SH-SY5Y (cell line): ENCODE measurements around the gene DDX51.

Experiments
- GATA2 ChIP-seq: IDR thresholded peaks from 2 replicates; pipeline ENCODE4 v1.6.1; 2011; ENCODE audit warnings: mild to moderate bottlenecking, low read depth, low read length
- GATA3 ChIP-seq: IDR thresholded peaks from 2 replicates; pipeline ENCODE4 v1.6.1; 2011; ENCODE audit warnings: low read depth, mild to moderate bottlenecking, low read length, moderate library complexity

DDX51 gene

GRCh38 chr12:132111654-132112304, 32.3 kb downstream of the DDX51 start:
- TF ChIP-seq GATA3 = no peak
- TF ChIP-seq GATA2 = no peak

GRCh38 chr12:132110677-132111076, 33.4 kb downstream of the DDX51 start:
- no peak for TF ChIP-seq GATA3
- no peak for TF ChIP-seq GATA2

GRCh38 chr12:132109741-132110140, 34.4 kb downstream of the DDX51 start:
- no peak for TF ChIP-seq GATA2

- no peak for TF ChIP-seq GATA3
- no peak for TF ChIP-seq GATA2
These were observed 35.8 kb downstream of the DDX51 start for GRCh38 chr12:132108211-132108832.

- no peak for TF ChIP-seq GATA2
- TF ChIP-seq GATA3 = no peak
These were observed 37.2 kb downstream of the DDX51 start for GRCh38 chr12:132106921-132107320.

- TF ChIP-seq GATA3 = no peak
- TF ChIP-seq GATA2 = no peak
These were observed 38.7 kb downstream of the DDX51 start for GRCh38 chr12:132105467-132105866.

- TF ChIP-seq GATA2 (no peak), GATA3 (no peak)
These were observed 40.4 kb downstream of the DDX51 start for GRCh38 chr12:132103542-132104308.

GRCh38 chr12:132102297-132102696, 41.8 kb downstream of the DDX51 start:
- TF ChIP-seq GATA3 (no peak), GATA2 (no peak)

- TF ChIP-seq GATA3 (no peak), GATA2 (no peak)
These were observed 43.6 kb downstream of the DDX51 start for GRCh38 chr12:132100306-132101065.

GRCh38 chr12:132099739-132100138, 44.4 kb downstream of the DDX51 start:
- TF ChIP-seq GATA3 = no peak
- TF ChIP-seq GATA2 = no peak

- TF ChIP-seq GATA2 = no peak
- no peak for TF ChIP-seq GATA3
These were observed 48.4 kb downstream of the DDX51 start for GRCh38 chr12:132095520-132096409.

GRCh38 chr12:132094269-132094891, 49.7 kb downstream of the DDX51 start:
- no peak for TF ChIP-seq GATA3
- TF ChIP-seq GATA2 = no peak

- TF ChIP-seq GATA2 = no peak
- no peak for TF ChIP-seq GATA3
These were observed 54.7 kb downstream of the DDX51 start for GRCh38 chr12:132089407-132089910.
